IPS DF 4.7 (cell line): Measurements from ENCODE around the gene CERK.

Source experiments
- DNase-seq: peaks from one replicate; pipeline ENCODE4 v3.0.0-alpha.2; 2013; ENCODE audit warnings: low spot score; ENCODE audit errors: extremely low read depth

Gene CERK

DNA sequence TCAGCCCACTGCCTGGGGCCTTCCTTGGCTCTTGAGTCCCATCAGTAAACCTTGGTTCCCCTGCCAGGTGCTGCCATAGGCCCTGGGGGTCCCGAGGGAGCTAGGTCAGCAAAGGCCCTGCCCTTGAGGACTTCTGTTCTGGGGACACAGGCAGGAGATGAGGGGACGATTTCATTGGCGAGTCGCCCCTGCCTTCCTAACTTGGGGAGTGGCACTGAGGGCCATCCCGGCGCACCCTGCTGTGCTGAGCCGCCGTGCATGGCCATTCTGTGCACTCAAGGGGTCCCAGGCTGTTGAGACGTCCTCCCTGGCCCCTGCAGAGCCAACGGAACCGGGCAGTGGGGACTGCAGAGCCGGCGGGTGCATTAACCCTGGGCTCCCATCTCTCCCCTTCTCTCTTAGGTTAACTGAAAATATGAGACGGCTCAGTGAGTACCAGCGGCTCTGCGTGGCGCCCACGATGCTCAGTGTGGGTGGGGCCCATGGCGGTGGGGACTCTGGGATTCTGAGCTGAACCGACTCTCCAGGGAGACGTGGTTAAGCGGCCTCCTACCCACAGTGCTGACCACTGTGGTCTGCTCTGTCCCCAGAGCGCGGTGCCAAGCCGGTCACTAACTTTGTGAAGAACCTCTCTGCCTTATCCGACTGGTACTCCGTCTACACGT is 74.5 kb downstream of the CERK start:
- no peak for DNase-seq

DNA sequence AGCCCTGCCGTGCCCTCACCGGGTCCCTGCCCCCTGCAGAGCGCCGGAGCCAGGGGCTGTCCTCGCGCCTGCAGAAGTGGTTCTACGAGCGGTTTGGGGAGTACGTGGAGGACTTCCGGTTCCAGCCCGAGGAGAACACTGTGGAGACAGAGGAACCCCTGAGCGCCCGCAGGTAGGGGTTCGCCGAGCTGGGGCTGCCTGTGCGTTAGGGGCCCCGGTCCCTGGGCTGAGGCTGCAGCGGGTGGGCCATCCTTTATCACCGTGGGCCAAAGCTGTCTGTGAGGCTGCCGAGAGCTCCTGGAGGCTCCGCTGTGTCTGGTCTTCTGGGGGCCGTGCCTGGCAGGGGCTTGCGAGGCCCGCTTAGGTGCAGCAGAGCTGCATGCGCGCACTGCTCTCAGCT is 75.1 kb downstream of the CERK start:
- no peak for DNase-seq

DNA sequence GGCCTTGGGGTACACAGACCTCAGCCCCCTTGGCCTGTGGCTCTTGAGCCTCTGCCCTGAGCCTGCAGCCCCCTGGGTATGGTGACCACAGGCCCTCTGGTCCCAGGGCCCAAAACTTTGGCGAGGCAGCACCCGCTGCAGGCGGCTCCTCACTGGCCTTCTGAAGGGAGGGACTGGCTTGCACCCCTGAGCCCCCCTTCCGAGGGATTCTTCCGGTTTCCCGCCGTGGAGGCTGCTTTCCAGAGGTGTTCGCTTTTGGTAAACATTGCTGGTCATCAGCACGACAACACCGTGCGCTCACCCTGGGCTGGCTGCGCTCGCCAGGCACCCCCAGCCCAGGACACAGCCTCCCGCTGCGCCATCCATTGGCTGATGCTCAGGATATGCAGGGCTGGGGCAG is 75.8 kb downstream of the CERK start:
- DNase-seq = no peak

DNA sequence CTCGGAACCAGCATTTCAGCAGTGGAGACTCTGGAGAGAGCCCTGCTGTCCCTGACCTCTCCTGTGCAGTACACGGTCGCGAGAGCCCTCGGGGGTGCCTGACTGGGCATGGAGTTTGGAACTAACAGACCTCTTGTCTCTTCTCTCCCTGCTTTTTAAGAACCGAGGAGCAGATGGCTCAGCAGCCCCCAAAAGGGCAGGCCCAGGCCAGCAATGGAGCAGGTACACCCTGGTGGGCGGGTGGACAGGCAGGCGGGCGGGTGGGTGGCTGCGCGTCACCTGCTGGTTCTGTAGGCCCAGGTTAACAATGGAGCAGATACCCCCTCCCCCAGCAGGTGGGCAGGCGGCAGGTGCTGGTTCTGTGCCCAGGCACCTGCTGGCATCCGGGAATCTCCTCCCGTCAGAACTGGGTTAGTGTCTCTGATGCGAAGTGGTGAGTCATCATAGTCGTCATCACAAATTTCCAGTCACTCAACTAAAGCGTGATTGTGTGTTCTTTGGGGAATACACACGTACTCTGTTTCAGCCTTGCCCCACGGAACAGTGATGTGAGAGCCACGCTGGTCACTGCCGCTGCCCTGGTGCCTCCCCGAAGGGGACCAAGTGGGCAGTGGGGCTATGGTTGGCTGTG is 76.7 kb downstream of the CERK start:
- DNase-seq = no peak

DNA sequence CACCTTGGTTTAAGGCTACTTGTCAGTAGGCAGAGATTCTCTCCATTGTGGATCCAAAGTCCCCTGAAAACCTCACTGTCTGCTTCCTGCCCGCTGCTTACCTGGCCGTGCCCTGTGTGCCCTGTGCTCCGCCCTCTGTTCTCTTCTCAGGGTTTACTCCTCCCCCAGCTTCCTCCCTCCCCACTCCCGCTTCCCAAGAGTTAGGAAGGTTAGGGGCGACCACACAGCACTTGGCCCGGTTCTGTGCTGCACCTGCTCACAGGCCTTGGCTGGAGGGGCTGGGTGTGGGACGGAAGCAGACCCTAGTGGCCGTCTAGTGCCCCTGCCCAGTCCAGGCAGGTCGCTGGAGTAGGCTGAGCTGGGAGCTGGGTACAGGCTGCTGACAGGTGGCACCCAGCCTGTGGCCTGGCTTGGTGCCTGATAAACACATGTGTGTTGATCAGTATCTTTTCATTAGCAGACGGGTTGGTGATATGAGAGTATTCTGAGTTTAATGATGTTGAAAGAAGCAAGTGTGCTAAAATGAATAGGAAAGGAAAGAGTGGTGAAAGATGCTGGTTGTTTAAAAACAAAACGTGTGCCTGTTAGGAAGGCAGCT is 77.3 kb downstream of the CERK start:
- DNase-seq = no peak

DNA sequence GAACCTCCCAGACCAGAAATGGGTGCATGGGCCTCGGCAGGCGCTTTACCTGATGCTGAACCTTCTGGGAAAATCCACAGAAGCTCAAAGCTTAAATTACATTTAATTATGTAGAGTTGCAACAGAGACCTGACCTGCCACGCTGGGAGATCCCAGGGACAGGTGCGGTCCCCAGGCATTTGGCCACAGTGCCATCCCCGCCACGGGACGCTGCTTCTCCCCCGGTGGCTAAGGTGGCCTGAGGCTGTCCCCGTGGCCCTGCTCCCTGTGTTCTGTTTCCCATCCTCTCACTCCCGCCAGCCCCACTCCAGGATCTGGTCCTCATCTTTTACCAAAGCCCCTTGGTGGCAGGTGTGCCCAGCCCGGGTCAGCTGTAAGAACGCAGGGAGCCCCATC is 78.3 kb downstream of the CERK start:
- DNase-seq = no peak

DNA sequence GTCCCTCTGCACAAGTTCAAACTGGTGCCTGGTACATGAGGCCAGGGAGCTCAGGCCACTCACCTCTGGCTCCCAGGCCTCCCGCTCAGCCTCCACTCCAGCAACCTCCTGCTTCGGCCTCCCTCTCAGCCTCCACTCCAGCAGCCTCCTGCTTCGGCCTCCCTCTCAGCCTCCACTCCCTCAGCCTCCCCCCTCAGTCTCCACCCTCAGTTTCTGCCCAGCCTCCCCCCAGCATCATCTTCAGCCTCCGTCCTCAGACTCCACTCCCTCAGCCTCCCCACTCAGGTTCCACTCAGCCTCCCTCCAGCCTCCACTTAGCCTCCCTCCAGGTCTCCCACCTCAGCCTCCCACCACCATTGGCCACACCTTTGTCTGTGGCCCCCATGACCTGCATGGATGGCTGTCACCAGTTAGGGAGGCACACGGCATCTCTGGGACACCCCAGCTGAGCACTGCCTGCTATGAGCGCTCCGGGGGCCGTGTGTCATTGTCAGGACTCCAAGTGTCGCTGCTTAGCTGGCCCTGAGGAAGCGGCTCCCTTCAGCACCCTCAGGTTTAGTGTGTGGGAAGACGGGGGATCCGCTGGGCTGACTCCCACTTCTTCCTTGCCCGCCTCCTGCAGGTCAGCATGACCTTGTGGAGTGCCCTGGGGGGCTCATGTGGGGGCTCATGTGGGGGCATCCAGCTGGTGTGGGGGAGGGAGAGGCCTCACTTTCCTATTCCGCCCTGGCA is 78.8 kb downstream of the CERK start:
- no peak for DNase-seq

DNA sequence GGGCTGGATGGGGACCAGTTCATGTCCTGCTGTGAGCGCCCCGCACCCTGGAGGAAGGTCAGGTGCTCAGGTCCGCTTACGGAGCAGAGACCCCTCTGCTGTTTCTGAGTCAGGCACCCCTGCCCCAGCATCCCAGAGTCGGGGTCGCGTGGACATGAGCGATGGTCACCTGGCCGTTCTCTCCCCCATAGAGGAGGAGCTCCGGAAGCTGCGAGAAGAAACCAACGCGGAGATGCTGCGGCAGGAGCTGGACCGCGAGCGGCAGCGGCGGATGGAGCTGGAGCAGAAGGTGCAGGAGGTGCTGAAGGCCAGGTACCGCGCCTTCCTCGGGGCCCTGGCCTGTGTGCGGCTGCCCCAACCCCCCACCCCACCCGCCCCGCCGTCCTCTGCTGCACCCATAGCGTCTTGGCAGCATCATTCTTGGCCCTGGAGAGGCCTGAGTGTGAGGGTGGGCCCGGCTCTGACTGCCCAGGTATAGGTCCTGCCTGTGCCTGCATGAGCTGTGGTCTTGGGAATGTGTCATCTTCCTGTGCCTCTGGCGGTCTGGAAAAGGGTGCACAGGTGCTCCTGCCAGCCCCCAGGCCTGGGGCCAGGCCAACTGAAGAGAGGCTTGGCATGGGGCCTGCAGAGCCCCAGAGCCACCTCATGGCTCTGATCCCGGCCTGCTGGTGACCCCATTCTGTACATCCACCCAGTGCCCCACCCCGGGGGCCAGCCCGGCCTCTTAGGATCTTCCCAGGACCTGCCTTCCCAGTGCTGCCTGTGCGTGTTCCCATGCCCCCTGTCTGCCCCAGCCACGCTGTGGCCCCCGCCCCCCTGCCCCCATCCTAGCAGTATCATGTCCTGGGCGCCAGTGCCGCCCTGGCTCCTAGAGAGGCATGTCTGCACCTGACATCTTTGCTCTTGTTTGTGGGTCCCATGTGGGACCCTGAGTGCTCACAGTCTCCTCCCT is 79.8 kb downstream of the CERK start:
- DNase-seq = no peak

DNA sequence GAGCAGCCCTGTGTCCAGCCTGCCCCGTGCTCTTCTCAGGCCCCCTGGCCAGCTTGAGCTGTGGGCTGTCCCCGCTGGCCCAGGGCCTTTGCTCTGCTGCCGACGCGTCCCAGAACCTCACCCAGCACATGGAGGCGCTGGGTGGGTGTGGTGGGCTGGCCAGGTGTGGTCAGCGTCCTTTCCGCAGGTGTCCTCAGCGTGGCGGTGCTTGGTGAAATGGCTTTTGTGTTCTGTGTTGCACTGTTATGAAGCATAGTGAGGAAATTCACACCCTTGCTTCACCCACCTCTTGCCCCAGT is 80.4 kb downstream of the CERK start:
- DNase-seq = no peak

DNA sequence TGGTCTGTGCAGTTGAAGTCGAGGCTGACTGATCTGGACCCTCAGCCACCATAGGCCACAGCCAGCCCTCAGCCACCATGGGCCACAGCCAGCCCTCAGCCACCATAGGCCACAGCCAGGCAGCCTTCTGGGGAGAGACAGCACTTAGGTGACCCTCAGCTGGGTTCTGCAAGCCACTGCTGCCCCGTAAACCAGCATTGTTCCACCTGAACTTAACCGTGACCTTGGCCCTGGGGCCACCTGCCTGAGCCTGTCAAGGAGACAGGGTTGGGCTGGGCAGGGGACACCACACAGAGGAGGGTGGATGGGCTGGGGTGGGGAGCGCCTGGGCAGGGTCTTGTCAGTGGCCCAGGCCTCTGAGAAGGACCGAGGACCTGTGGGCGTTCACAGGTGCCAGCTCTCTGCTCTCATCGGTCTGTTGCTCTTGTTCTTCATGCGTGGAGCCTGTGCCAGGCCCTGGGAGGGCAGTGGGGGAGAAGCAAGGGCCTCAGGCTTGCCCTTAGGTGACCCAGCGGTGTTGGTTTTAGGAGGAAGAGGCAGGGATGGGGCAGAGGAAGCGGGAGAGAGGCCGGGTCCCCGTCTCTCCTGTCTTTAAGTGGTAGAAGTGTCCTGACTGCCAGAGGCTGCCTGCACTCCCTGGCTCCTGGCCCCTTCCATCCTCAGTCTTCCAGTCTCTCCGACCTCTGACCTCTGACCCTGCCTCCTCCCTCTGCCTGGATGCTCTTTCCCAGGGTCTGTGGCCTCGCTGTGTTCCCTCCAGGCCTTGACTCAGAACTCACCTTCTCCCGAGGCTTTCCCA is 81.0 kb downstream of the CERK start:
- no peak for DNase-seq

DNA sequence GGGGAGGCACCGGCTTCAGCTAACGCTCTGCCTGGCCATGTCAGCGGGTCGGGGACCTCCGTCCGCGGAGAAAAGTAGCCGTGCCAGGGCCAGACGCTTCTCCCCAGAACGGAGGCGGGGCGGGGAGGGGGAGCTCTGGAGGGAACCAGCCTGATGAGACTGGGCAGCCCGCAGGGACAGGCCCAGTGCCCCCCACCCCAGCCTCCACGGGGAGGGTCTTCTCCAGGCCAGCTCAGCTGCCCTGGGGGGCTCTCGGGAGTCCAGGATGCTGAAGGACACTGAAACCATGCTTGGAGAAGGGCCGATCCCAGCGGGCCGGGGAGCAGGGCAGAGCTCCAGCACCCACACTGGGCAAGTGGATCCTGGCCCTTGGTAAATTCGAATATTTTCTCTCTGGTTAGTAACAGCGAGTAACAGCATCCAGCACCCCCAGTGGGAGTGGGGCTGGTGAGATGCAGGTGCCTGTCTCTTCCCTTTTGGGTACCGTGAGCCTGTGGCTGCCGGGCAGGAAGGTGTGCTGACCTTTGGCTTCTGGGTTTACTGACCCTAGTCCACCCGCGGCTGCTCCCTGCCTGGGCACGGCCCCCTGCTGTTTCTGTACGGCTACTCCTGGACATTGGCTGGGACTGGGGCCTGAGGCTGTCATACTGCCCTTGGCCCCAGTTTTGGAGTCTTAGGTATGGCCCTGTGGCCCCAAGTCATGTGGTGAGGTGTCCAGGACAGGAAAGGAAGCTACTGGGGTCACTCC is 82.0 kb downstream of the CERK start:
- DNase-seq = no peak

DNA sequence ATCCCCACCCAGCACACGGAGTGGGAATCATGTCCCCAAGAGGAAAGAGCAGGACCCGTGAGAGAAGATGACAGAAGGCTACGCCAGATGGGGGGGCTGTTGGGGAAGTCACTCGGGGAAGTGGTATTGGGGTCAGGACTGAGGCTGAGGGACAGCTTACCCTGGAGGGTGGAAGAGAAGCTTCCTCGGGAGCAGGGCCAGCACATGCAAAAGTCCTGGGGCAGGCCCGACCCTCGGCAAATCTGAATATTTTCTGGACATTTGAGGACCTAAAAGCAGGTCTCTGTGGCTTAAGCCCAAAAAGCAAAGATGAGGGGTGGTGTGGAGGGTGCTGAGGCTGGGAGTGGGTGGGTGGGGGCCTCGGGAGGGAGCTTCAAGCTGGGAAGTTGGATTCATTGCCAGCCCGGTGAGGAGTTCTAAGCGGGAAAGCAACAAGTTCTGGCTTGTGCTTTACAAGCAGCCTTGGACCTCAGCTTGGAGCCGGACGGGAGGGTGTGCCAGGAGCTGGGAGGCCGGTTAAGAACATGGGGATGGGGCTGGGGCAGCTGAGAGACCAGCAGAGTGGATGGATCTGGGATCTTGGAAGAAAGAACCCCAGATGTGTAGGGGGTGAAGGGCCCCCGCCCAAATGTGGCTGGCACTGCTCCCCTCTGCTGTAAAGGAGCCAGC is 83.0 kb downstream of the CERK start:
- DNase-seq = no peak

DNA sequence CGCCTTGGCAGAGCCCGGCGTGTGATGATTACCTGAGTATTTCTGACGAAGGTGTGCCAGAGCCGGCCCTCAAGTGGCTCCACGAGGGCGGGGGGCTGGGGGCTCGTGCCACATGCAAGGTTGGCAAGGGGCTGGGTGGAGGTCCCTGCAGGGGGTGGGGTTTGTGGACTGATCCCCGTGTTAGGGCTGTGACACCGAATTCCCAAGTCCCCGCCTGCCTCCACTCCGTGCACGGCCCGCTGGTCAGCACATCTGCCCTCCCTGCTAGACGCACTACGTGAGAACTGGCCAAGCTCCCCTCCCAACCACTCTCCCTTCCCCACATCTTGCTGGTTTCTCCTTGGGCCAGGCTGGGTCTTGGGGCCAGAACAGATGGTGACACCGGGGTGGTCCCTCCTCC is 83.6 kb downstream of the CERK start:
- DNase-seq = no peak

DNA sequence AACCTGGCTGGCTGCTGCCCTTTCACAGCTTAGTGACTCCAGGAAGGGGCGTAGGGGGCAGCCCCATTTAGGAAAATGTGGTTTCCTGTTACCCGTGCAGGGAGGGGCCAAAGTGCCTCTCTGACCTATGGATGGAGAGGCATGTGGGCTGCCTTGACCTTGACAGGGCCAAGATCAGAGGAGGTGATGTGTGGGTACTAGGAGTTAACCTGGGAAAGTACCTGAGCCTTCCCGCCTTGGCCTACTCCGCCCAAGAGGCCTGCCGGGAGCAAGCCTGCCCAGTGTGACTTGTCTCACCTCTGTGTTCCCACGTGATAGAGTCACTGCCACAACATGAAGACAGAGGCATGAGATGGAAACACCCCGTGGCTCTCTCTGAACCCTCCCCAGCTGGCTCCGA is 84.5 kb downstream of the CERK start:
- DNase-seq = no peak

DNA sequence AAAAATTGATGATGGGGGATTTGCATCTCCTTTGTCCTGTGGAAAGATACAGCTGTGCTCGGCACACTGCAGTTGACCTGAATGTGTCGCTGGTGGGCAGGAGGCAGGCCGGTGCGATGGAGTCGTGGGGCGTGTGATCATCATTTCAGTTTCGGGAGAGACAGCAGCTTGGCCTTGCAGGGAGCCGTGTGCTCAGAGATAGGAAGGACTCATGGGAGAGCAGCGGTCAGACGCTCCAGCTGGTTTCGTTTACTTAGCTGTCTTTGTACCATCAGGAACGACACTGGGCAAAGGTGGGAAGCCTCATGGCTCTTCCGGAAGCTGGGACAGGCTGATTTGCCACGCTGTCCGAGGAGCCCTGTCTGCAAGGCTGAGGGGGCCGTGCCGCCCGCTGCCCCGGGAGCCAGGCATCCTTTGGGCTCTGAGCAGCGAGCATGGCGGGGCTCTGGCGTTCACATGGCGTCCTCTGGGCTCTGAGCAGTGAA is 85.2 kb downstream of the CERK start:
- DNase-seq = no peak

DNA sequence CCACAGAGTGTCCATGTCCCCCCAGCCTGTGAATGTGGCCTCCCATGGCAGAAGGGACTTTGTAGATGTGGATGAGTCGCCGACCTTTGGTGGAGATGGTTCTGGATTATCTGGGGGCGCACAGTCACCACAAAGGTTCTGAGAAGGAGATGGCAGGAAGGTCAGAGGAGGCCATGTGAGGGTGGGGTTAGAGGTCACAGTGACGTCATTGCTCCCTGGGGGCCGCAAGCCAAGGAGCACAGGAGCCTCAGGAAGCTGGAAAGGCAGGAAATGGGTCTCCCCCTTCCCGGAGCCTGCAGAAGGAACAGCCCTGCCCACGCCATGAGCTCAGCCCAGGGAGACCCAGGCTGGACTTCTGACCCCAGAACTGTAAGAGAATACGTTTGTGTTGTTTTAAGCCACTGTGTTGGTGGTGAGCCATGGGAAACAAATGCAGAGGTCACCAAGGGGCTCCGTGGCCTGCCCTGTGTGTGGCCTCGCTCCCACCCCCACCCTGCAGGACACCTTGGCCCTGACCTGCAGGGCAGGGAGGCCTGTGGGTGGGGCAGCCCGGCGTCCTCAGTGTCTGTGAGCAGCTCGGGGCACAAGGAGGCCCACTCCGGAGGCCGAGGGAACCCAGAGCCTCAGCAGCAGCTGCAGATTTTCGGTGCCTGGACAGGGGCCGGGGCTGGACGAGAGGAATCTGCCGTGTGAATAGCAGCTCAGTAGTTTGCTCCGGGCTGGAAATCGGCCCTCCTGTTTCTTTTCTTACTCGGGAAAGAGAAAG is 85.8 kb downstream of the CERK start:
- no peak for DNase-seq

DNA sequence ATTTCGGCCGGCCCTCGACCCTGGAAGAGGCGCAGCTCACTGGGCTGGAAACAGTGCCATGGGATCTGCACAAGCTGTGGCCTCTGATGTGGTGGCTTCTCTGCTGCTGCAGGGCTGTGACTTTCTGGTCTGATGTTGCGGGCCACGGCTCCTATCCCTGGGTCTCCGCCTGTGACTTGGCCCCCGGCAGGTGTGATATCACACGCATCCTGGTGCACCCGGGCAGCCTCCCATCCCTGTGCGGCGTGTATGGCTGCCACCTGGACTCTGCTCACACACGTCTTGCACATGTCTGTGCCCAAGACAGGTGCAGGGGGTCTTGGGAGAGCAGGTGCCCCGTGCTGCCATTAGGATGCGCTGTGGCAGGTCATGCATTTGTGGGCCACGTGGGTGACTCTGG is 86.7 kb downstream of the CERK start:
- no peak for DNase-seq

DNA sequence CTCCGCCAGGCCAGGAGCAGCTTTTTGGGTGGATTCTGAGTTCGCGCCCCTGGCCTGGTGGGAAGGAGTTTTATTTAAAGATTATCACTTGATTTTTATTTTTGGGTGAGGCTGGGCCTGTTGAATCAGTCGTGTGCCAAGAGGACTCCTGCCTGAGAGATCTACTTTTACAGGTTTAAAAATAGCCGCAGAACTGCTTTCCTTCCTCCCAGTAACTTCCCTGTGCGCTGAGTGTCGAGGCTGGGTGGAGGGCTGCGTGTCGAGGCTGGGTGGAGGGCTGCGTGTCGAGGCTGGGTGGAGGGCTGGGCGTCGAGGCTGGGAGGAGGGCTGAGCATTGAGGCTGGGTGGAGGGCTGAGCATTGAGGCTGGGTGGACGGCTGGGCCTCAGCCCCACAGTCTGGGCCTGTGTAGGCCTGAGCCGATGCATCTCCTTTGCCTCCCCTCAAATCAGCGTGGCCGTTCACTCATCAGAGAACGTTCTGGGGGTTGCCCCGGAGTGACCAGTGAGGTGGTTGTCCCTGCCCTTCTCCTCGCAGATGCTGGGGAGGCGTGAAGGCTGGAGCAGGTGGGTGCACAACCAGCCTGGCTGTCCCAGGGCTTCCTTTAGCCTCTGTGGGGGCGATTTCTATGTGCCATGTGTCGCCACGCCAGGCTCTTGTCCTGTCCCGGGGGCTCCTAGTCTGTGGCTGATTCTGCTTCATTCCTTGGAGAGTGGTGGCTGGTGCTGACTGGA is 87.8 kb downstream of the CERK start:
- DNase-seq = no peak
